Frontal cortex (tissue), 4 donors: ENCODE measurements around the gene SOX9. TPM values are rescaled to one million over a fixed set of nuclear protein-coding genes. Genes with fewer than 3 reads are reported as not detected.
"Not testable (repeated sequence)": the region's sequence is repeated elsewhere in the genome, so short reads cannot be mapped to it uniquely, and the experiment has no call there.

Source experiments
- DNase-seq, 2 donors: peaks; one replicate each; pipeline ENCODE4 v3.0.0; 2012; ENCODE audit warnings: low spot score in 2 of 2
- FAIRE-seq: peaks from 2 replicates; lab custom pipeline; 2012; peaks lifted over from hg19 to GRCh38; lab: Jason Lieb, UNC
- total RNA-seq: library from RNA; depleted of rRNA; stranded (reverse); fragments of >200 nt; gene quantifications from one replicate; pipeline ENCODE4 v1.2.3, GENCODE V29; 2014
- donor health status: control.
- donor health status: control.
- donor health status: control.

Gene SOX9
- total RNA-seq, 1 donor from 2014 or later, result 7.7 TPM

DNA sequence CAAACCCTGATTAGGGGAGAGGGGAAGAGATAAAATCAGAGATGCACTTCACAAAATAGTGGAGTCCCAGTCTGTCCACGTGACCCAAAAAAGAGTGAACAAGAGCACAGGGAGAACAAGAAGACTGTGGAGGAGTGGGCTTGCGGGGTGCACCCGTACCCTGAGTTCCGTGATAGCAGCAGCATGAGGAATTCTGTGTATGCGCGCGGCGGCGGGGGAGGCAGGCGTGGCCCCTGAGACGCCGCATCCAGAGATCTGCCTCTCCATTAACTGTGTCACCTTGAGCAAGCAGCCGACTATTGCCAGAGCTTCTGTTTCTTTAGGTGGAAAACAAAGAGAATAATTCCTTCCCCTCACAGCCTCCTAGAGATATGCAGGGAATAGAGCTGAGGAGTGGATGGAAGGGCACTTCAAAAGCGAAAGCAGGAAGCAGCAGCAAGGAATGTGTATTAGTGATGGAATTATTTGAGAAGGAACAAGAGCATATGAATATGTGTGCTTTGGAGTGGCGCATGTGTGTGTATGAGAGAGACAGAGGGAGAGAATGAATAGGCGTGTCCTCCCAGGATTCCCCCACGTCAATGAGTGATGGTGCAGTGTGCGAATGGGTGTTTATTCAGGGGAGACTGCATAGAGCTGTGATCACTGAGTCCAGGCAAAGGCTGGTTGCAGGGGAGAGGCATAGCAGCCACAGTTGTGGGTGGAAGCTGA lies 10.4 kb upstream of the SOX9 start:
- DNase-seq, result no peak
- no peak for FAIRE-seq

DNA sequence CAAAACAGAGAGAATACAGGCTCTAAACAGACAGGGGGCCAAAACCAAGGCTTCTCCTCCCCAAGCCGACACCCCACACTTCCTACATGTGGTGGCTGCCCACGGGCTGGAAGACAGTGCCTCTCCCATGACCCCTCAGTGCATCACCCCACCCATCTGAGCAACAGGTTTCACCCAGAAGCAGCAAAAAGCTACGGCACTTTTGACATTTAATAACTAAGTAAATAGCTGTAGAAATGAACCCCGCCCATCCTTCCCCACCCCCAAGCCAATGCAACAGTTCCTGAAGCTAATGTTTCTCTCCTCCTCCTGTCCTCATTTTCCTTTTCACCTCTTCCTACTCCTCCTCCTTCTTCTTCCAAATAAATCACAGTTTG lies 9.9 kb upstream of the SOX9 start:
- FAIRE-seq (no peak), DNase-seq (no peak)

DNA sequence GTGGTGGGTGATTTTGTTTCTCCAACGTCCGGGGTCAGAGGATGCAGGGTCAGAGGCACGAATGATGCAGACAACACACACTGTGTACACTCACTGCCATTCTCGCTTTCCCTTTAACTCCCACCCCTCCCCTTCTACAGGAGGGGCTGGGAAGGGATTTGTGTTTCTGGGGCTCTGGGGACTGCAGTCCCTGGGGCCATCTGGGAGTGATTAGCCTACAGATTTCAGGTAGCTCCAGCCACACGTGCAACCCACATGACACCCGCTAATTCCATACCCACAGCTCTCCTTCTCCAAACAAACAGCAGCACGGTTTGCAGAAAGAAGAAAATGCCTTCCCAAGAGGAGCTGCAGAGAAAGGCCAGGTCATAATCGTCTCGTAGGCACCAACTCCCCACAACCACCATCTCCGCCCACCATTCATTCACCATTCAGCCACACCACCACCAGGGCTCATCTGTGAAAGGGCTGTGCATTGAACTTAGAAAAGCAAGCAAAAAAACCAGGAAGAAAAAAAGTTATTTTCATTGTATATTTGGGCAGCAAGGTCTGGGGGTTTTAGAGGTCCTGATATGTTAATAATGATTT lies 9.4 kb upstream of the SOX9 start:
- FAIRE-seq (no peak), DNase-seq (no peak)

DNA sequence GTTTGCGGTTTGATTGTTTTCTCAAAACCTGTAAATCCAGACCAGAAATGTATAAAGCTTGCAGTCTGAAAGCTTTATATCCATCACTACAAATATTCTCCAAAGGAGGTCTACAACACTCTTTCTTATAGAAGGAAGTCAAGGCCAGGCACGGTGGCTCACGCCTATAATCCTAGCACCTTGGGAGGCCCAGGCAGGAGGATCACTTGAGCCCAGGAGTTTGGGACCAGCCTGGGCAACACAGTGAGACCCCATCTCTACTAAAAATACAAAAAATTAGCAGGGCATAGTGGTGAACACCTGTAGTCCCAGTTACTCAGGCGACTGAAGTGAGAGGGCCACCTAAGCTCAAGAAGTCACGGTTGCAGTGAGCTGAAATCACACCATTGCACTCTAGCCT lies 8.9 kb upstream of the SOX9 start:
- not testable (repeated sequence) for FAIRE-seq, DNase-seq

DNA sequence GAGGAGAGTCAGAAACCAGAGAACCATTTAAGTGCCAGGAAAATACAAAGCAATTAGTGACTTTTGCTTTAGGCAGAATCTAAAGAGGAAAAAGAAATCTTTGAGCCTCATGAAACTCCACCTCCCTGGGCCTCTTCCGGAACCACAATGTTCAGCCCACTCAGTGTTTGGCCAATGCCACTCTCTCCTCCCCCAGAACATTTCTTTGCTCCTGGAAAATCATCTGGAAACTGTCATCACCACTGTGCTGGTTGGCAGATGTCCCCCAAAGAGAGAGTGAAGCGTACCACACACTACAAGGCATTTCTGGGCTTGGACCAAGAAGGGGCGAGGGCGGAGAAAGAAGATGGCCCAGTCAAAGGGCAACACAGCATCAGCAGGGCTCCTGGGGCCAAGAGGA lies 7.1 kb upstream of the SOX9 start:
- DNase-seq, result no peak
- no peak for FAIRE-seq

DNA sequence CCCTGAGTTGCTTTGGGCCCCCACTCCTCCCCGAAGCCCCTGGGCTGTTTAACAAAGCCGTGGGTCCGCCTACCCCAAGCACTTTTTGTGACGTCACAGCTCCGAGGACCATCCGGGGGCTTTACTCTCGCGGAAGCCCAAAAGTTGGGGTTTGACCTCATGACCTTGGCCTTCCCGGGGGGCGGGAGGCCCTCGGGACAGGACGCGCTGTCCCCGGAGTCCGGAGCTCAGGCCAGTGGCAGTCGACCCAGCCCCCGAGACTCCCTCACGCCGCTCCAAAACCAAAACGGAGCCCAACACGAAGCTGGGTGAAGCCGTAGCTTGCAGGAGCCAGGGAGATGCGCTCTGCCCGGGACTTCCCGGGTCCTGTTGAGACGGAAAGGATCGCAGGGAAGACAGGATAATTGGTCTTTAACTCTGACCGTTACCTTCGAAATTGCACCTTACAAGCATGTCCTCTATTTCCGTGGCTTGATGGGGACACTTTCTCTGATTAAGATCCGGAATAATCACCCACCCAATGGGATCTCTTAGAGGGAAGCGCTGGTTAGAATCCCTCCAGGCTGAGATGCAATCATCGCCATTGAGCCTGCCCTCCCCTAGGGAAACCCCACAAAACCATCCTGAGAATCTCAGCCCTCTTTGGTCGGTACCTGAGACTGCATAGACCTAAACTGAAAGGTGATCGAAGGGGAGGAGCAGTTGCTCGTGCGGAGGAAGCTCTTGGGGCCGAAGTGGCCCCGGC lies 4.9 kb upstream of the SOX9 start:
- FAIRE-seq, result no peak
- no peak for DNase-seq

DNA sequence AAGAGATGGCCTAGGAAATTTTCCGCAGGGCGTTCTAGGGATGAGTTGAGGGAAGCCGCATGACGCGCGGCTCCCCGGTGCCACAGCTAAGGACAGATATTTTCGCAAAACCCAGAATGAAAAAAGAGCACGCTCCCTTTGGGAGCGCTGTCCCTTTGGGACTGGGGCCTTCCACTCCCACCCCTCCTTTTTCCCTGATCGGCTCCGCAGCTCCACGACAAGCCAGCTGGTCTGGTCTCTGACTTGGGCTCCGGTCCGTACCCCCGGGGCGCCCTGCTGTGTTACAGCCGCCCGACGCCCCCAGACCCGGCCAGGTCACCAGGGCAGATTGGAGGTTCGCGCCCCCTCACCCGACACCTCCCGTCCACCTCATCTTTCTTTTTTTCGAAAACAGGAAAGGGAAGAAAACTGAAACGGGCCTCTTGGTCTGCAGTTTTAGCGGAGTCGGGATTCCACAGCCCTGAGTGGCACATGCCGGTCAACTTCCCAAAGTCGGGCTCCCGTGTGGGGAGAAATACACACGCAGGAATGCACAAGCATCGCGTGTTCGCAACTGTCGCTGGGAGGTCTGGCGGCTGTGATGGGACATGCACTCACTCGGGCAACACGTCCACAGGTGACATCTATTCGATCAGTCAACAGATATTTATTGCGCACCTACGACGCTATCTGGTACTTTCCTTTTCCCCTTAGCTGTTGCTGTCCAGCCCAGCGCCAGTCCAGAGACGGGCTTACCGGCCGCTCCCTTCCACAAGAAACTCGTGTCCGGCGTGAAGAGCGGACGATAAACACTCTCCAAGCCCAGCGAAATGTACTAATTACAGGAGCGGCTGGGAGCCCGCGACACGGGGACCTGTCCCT lies 3.9 kb upstream of the SOX9 start:
- FAIRE-seq (no peak), DNase-seq (no peak)

DNA sequence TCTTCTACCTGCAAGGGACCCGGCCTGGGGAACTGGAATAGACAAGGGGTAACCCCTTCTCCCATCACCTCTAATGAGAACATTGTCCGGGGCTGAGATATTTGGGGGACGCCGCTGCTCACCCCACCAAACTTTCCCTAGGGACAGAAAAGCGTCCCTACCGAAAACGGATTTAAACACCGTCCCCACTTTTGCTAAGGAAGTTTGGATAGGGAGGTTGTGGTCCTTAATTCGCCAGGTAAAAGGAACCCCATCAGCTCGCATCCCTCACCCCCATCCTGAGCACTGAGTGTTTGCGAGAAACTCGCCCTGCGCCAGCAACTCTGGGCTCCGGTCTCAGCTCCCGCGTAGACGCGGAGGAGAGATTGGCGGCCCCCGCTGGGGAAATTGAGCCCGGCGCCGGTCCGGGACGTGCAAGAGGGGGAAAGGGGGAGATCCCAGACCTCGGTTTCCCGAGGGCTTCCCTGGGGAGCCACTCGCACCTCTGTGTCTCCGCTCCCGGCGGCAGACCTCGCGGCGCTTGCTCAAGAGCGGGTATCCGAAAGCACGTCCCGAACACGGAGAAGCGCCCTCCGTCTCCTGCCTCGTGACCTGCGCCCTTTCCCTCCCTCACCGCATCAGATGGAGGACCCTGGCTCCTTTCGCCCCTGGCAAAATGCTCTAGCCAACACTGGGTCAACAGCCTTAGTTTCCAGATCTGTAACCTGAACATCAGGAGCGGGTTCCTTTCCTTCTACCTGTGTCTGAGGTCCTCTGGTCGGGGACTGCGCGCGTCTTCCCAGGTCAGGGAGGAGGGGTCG lies 3.1 kb upstream of the SOX9 start:
- no peak for DNase-seq
- FAIRE-seq, result no peak

DNA sequence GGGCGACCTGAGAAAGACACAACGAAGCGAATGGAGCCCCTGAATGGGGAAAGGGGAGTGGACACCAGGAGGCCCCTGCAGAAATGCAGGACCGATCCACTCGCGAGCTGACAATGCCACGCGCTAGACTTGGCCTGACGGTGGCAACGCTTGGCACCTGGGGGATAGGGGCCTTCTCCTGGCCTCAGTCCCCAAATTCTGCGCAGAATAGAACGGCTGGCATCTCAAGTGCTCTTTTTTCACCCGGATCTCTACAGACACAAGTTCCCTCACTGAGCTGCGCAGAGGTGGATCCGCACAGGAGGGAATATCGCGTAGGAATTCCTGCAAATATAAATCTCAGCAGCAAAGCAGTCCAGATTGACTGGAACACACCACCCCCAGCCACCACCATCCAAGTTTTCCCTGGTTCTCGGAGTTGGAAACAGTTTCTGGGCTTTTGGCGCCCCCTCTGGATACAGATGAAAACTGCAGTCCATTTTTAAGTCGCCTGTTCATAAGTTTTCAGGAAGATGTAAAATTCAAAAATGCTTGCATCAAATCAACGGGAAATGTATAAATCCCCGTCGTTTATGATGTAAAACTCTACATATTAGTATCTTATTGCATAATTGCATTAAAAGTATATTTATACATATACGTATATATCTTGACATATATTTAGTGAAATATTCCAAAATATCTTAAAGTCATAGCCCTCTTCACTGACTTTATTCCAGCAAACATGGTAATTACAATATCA lies 2.3 kb upstream of the SOX9 start:
- peak; percentile 13 for FAIRE-seq
- peak; percentile 53 to 62 for DNase-seq

DNA sequence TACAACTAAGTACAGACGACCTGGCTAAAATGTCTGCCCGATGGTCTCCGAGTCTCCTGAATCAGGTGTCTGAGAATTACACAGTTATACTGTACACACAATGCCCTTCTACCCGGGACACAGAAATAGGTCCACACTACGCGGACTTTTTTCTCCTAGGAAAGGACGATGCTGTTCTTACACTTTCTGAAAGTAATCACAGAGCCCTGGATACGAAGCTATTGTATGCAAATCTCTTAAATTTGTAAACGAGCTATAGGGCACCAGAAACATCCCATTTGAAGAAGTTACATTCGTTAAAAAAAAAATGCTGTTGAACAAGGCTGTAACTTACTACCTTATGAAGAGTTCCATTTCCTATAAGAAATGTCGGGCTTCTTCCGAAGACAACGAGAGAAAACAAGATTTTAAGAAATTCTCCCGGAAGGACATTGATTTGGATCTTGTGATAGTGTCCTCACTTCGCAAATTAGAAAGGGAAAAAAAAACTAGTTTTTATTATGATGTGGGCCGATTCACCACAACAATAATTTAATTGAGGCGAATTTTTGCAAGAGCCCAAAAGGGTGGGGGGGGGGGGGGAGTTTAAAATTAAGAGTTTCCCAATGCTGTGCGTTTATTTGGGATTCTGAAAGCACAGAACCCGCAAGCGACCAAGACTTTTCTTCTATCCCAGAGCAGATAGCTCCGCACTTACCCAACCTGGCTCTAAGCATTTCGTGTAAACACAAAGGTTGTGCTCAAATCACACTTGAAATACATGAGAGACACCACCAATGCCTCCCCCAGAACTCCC lies 1.5 kb upstream of the SOX9 start:
- peak in 1 of 2 donors; percentile 28 for DNase-seq
- no peak for FAIRE-seq

DNA sequence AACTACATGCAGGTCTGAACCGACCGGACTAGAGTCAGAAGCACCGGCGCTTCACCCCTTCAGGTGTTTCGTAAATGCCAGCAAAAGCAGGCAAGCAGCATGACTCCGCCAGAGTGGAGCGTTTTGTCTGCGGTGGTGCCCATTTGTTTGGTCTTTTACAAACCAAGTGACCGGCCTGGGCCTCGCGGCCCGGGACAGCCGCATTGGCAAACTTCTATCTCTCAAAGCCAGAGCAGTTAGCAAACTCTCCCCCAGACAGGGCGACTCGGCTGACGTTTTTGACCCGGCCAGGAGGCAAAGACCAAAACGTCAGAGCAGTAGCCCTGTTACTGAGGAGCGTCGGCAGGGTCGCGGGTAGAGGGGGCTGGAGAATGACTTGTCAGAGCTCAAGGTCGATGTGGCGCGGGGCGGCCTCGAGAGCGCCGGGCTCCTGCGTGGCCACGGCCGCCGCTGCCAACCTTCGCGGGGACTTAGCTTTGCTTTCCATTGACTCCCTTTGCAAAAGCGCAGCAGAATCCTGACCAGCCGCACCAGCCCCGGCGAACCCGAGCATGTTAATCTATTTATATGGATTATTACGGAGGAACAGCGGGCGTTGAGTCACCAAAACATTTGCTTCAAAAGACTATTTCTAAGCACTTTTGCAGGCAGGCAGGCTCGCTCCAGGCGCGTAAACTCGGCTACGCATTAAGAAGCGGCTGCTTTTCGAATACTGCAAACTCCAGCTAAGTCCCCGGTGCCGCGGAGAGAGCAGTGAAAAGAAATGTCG lies 763 bp upstream of the SOX9 start:
- no peak for FAIRE-seq
- peak in 1 of 2 donors; percentile 49 for DNase-seq

DNA sequence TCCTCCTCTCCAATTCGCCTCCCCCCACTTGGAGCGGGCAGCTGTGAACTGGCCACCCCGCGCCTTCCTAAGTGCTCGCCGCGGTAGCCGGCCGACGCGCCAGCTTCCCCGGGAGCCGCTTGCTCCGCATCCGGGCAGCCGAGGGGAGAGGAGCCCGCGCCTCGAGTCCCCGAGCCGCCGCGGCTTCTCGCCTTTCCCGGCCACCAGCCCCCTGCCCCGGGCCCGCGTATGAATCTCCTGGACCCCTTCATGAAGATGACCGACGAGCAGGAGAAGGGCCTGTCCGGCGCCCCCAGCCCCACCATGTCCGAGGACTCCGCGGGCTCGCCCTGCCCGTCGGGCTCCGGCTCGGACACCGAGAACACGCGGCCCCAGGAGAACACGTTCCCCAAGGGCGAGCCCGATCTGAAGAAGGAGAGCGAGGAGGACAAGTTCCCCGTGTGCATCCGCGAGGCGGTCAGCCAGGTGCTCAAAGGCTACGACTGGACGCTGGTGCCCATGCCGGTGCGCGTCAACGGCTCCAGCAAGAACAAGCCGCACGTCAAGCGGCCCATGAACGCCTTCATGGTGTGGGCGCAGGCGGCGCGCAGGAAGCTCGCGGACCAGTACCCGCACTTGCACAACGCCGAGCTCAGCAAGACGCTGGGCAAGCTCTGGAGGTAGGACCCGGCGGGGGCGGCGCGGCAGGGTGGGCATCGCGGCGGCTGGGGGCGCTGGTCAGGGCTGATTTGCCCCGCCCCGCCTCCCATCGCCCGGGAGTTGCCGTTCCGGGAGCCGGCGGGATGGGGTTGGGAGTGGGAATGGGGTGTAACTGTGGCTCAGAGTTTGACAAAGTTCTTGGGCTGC lies 567 bp downstream of the SOX9 start:
- DNase-seq, result peak in 1 of 2 donors; percentile 57
- FAIRE-seq, result no peak

DNA sequence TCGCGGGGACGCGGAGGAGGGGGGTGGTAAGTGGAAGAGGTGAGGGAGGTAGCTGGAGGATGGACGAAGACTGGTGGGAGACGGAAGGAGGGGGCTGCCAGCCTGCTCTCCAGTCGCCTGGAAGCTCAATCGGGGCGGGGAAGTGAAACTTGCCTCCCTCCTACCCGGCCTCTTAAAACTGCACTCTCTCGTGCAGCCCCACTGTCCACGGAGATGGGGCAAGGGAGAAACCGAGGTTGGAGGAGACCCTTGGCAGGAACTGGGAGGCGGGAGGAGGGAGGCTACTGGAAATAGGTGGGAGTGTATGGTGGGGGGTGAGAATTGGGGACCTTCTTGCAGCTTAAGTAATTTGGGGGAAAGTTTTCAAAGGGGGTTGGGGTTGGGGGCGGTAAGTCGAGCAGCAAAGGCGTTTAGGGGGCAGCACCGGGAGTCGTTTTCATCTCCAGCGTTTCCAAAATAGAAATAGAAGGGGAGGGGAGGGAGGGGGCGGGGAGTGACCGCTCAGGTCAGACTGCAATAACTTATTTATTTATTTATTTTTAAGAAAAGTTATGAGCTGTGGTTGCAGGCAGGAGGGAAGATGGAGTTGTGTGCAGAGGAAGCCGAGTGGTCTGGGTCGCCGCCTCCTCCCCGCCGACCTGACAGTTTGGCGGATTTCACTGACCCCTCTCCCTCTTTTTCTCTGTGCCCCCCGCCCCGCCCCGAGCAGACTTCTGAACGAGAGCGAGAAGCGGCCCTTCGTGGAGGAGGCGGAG lies 1.4 kb downstream of the SOX9 start:
- FAIRE-seq (no peak), DNase-seq (peak in 1 of 2 donors; percentile 53)

DNA sequence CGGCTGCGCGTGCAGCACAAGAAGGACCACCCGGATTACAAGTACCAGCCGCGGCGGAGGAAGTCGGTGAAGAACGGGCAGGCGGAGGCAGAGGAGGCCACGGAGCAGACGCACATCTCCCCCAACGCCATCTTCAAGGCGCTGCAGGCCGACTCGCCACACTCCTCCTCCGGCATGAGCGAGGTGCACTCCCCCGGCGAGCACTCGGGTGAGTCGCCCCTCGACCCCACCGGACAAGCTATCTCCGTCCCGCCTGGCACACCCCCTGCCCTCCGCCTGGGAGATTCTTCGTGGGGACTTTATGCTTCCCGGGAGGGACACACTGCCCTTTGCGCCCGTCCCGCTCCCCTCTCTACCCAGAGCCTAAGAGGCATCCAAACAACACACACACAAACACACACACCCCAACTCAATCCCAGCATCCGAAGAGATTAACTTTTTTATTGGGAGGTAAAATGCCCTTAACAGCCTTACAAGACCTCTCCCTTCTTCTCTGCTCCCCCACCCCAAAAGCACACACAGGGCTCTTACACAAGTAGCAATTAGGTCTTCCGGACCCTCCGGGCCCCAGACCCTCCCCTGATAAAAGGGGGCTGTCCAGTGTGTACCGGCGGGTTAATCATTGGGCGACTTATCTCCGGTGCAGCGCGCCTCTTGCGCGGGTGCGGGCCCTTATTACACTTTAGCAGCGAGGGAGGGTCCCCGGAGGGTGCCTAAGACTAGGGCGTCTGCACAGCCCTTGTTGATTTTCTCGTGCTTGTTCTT lies 2.1 kb downstream of the SOX9 start:
- FAIRE-seq, result no peak
- DNase-seq, result peak in 1 of 2 donors; percentile 62
